IPS DF 19.7 (cell line): ENCODE data around the gene DIS3L2.

ENCODE experiments used
- DNase-seq: peaks from one replicate; pipeline ENCODE4 v3.0.0-alpha.2; 2013; ENCODE audit warnings: low read depth, low spot score

DIS3L2 gene

DNA sequence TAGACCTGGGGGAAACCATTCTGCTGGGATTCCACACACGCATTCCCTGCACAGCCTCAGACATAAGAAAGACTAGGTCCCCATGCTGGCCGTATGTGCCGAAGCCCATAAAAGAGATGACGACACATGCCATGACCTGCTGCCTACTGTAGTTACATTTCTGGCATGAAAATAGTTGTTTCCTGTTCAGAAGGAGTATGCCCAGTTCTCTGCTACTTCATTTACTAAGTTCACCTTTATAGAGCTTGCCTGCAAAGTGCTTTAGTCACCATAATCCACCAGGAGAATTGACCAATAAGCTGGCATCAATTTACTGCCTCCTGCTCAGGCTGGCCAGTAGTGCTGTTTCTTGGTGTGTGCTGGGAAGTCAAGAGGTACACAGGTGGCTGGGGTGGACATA lies 266.8 kb downstream of the DIS3L2 start:
- no peak for DNase-seq

DNA sequence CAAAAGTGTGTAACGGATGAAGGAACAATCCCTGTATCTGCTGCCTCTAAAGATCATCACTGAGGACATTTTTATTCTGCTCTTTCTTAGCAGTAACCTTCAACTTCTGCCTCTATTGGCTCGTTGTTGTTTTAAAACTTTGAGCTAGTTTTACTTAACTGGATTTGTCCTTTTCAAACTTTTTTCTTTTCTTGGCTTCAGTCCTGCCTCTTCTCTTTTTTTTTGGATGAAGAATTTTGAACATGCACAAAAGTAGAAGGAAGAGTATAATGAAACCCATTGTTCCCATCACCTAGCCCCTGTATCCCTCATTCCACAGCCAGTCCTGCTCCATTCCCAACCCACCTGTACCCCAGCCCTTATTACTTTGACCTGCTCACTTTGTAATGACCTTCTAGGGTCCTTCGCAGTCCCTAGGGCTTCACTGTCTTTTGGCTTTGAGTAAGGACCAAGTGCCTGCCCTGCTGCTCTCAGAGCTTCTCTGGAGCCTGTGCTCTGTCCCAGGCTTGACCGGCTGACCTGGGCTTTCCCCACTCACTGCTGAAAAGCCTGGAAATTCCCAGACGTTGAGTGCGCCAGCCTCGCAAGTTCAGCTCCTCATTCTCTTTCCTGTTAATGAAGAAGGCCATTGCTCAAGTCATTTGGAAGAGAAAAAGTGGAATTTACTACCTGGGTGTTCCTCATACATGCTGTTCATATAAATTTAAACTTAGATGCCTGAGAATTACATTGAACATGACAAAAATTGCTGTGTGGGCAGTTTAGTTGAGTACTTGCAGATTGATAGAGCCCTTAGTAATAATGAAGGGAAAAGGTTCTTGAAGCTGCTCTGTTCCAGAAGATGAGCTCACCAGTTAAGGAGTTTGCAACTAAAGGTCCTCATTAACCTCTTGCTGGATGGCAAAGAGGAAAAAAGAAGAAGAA lies 267.7 kb downstream of the DIS3L2 start:
- no peak for DNase-seq

DNA sequence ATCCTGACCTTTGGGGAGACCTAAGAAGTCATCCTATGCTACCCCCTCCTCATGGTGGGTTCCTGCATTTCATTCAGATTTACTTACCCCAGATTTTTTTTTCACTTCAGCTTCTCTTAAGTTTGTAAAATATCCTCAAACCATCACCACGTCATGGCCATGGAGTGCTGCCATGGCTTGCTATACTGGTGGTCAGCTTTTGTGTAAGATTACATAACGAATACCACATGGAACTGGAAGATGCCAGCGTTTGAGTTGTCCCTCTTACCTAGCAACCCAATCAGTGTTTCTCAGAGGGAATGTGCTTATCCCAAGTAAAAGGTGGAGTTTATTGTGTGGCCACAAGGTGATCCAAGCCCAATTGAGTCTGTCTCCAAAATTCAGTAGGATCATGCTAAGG lies 268.4 kb downstream of the DIS3L2 start:
- no peak for DNase-seq

DNA sequence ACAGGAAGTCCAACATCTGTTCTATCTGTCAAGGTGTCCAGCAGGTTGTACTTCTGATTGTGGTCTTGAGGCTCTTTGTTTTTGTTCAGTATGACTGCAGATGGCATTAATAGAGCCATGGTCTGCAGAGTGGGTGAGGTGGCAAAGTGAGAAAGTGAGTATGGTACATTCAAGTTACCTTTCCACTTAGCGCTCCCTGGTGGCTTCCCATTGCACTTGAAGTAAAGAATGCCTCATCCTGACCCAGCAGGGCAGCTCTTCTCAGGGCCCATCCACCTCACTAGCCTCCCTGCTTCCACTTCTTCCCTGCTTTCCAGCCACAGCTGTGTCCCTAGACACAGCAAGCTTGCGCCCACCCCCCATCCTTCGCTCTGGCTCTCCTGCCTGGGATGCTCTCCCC lies 269.0 kb downstream of the DIS3L2 start:
- DNase-seq = peak; percentile 28

DNA sequence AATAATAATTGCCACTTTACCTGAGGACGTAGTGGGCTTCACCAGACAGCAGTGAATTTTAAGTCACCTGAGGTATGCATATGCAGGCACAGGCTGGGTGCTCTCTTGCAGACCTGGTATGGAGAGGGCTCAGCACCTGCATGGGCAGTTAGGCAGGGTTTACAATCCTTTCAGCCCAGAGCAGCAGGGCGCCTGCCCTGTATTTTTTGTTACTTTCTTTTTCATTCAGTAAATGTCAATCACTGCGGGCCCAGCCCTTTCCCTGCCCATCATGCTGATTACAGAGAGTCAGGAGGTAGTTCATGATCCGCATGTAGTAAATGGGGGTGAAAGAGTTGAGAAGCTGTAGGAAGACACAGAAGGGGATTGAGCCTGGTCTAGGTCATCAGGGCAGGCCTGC lies 270.0 kb downstream of the DIS3L2 start:
- no peak for DNase-seq

DNA sequence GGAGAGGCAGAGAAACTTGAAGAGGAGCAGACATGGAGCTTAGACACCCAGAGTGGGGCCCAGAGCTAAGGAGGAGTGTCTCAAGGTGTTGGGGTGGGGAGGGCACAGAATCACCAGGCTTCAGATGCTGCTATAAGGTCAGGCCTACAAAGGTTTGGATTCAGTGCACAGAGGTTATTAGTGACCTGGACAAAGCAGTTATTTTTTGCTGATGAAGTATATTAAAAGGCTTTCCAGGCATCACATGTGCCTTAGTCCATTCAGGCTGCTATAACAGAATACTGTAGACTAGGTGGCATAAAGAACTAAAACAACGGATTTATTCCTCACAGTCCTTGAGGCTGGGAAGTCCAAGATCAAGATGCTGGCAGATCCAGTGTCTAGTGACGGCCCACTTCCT lies 271.4 kb downstream of the DIS3L2 start:
- no peak for DNase-seq

DNA sequence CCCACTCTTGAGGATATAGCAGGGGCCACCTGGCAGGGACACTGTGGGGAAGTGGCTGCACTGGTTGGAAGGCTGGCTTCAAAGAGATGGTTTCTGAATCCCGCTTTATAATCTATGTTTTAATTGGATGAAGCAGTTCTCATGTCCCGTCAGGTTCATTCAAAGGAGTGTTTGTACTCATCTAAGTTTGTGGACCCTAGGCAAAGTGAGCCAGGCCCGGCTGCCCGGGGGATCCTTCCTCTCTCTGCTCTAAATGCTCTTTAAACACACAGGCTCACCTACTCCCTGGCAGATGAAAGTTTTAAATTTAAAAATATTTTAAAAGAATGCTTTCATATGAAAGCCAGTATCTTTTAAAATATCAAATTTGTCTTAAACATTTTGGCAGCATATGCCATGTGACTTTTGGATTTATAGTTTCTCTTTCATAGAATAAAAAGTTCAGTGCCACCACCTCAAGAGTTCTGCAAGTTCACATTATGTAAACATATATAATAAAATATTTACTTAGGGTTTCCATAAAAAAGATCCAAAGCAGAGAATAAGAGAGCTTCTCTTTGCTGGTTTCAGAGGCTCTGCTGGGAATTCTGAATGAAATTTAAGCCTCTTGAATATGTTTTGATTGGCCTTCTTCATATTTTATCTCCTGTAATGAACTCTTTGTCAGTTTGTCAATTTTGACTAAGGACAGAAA lies 273.6 kb downstream of the DIS3L2 start:
- DNase-seq = no peak

DNA sequence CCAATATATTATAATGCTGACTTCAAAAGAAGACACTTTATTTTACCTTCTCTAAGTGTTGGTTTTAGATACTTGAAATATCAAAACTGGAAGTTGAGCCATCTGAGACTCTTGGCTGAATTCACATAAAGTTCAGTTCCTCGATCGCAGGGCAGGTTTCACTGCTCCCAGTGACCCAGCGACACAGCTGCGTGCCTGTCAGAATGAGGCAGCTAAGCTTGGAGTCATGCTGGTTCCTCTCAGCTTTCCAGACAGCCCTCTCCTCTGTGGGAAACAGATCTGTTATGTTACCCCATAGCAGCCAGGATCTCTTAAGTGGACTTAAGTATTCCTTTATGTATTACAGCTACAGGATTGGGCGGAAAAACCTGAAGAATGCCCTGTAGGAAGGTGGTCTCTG lies 274.2 kb downstream of the DIS3L2 start:
- DNase-seq = no peak

DNA sequence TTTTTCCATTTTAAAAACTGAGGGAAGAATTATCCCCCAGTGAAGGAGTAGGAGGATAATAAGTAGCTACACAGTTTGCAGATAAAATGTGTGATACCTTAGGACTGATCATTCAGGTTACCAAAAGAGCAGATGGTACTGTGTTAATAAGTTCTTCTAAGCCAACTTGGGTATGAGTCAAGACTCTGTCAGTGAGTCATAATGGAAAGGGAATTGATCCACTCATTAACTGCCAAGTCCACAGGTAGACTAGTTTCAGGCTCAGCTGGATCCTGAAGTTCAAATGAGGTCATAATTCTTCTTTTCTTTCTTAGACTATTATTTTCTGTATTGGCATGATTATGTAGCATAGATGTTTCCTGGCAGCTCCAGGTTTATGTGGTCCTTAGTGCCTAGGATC lies 274.7 kb downstream of the DIS3L2 start:
- no peak for DNase-seq

DNA sequence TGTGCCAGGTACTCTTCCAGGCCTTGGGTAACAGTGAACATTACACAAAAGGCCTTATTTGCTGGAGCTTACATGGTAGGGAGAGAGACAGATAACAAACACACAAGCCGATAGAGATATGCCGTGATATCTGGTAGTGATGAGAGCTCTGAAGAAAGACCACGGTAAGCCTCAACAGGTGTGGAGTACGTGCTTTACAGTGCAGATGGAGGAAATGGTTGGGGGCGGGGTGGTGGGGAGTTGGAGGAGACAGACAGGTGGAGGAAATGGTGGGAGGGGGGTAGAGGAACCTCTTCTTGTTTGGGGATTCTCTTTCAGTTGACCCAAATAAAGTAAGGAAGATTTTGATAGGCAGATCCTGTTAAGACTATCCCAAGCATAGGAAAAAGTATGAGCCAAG lies 276.0 kb downstream of the DIS3L2 start:
- no peak for DNase-seq

DNA sequence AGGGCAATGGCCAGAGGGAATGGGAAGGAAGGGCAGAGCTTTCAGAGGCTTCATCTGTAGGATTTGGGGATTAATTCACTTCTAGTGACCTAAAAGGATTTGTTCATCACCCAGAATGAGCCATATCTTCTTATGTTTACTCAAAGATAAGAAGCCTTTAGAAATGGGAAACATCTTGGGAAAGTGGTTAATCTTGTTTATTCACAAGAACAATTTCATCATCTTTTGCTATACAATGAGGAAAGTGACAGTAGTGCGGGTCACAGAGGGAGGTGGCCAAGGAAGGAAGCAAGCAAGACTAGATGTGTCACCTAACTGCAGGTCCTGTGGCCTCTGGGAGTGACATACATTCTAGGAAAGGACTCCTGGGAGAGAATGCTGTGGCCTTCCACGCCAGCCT lies 276.6 kb downstream of the DIS3L2 start:
- DNase-seq = no peak

DNA sequence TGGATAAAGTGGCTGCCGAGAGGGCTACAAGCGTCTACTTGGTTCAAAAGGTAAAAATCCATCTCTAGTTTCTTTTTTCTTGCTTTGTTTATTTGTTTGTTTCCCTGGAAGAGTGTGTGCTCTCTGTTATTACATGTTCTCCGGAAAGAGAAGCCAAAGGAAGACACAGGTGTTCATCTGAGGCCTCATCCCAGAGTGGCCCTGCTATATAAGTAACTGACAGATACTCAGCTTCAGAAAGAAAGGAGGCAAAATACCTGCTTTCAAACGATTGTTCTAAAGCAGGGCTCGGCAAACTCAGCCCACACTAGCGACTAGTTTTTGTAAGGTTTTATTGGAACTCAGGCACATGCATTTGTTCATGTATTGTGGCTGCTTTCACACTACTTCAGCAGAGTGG lies 277.1 kb downstream of the DIS3L2 start:
- DNase-seq = no peak

DNA sequence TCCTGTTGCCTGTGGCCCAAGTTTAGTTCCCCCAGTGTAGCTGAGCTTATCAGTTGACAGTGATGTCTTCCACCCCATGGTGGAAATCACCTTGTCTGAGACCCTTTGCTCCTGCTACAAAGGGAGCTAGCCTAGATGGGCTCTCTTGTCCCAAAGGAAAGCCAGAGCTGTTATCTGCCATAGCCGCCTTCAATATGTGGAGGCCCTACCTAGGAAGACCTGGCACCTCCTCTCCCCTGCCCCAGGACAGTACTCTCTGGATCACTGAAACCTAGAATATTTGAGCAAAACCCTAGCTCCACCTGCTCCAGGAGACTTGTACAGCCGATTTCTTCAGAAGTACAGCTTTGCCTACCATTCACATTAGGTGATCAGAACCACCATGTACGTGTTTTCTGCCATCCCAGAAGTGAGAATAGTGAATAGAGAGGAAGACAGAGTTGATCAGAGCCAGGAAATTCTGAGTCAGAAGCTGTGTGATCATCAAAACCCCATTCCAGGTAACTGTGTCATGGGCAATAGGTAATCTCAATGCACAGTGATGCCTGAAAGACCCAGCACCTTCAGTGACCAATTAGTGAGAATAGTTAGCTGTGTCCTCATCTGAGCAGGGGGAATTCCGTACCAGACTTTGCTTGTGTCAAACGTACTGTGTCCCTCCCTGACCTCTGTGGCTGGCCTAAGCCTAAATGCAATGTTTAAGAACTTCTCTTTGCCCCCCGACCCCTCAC lies 278.6 kb downstream of the DIS3L2 start:
- DNase-seq = no peak

DNA sequence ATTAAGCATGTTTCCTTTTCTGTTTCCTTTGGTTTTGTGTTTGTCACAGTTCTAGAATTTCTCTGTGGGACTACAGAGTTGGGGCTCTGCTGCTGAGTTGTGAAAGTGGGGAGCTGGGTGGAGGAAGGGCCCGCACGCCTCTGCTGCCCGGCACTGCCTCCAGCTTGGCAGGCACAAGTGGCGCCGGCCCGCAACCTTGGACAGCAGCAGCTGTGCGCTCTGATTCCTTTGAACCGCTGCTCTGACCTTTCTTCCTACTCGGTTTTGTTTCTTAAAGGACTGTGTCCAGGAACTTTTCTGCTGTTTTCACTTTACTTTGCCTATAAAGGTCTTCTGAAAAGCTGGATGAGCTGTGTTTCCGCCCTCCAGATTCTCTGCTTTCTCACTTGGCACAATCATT lies 279.4 kb downstream of the DIS3L2 start:
- DNase-seq = no peak

DNA sequence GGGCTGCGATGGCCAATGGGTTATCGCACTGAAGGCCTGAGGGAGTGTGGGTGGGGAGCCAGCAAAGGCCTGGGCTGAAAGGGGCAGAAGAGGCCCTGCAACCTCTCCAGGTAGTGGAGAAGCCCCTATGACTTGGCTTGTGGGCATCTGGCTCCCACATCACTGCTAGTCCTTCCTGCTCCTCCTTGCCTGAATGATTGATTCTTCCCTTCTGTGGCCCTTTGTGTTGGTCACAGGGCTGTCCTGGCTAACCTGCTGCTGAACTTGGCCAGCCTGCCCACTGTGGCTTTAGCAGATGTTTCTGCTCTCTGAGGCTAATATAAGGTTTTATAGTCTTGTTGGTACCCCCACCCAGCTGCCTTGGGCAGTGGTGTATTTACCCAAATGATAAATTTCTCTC lies 280.8 kb downstream of the DIS3L2 start:
- DNase-seq = no peak

DNA sequence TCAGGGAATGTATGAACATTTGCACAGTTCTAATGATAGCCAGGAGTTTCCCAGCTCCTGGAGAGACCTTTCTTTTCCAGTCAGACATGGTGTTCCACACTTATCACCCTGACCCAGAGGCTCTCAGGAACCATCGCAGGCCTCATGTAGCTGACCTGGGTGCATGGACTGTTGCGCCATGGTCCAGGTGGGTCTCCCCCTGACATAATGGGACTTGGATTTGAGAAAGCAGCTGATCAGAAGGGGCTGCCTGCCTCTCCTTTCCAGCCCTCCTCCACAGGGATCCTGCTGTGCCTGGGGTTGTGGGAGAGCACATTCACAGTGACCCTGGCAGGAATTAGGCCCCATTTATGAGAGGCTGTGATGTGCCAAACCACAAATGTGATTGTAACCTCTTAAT lies 283.6 kb downstream of the DIS3L2 start:
- no peak for DNase-seq

DNA sequence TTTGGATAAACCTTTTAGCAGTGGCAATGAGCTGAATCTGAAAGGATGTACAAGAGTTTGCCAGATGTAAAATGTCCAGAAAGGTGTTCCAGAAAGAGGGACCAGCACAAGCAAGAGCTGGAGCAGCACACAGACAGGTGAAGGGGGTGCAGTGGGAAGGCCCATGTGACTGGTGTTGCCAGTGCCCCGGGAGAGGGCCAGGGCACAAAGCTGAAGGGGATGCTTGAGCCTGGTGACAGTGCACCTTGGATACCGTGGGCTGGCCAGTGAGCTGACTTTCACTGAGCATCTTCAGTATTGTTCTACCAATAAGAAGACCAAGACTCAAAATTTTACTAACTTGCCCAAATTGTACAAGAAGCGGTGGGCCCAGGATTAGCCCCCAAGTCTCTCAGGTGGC lies 284.7 kb downstream of the DIS3L2 start:
- DNase-seq = no peak

DNA sequence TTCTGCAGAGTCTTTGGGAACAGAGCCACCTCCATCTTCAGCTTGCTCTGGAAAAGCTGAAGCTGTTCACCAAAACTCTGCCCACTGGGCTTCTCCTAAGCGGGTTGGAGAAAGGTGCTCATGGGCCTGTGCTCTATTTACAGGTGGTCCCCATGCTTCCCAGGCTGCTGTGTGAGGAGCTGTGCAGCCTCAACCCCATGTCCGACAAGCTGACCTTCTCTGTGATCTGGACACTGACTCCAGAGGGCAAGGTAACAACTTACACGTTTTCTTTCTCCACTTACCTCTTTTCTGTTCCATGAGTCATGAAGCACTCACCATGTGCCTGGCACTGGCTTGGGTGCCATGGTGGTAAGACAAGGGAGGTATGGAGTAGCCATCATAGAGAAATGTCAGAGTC lies 287.6 kb downstream of the DIS3L2 start:
- DNase-seq = no peak

DNA sequence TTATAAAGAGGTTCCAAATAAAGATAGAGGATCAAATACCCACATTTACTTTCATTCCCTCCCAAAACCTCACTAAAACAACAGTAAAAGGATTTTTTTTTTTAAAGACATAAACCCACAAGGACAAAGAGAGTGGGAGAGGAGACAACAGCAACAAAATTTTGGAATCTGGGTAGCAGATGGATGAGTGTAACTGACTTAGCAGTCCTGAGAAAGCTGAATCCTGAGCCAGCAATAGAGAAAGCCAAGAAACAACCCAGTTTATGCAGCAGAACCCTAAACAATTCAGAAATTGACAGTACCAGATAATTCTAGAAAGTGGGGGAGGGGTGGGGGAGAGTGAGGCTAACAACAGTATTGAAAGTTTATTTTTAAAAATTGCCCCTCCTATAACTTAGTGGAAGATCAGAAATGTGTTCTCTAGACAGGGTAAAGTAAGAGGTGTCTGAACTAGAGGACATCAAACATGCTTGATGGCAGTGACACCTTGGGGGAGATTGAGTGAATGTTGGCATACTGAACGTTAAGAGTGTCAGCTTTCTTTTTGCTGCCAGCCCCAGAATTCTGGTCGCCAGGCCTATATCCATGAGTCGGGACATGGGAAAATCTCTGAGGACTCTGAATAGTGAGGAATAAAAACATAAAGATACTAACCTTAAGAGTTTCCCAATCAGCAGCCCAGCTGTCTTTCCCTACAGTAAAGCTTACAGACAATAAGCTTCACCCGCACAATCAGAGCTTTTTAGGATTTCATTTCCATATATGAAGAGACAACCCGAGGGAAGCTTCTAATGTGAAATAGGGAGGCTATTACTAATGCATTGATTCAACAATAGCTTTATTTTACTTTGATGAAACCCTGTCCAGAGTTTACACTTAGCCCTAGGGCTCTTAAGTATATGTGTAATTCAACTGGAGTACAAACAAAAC lies 289.0 kb downstream of the DIS3L2 start:
- no peak for DNase-seq

DNA sequence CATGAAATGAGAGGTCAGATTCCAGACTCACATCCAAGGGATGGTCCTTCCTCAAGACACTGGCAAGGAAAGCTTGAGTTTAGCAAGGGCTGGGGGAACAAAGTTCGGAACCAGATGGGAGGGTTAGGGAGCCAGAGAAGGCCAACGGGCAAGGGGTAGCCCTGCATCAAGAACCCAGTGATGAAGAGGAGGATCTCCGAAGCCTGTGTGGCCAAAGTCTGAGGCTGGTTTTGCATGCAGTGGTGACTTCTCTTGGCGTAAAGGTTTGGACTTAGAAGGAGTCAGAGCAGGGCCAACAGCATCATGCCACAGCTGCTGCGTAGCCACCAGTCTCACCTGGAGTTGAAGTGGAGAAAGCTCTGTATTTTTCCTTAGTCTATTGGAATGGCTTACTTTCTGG lies 293.5 kb downstream of the DIS3L2 start:
- DNase-seq = no peak

DNA sequence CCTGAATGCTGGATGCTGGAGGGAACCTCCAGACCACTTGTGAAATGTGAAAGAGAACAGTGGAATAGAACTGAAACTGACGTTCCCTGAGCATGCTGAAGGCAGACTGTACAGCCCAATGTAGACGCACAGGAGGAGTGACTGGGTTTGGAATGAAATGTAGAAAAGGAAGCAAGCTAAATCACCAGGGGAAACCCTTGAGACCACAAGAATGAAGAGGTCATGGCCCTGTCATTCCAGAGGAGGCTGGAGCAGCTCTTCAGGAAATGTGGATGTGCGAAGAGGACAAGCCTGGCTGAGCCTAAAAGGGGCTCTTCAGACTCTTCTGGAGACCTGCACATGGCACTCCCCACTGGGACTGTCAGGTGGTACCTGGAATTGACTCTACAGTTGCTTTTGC lies 298.6 kb downstream of the DIS3L2 start:
- no peak for DNase-seq
